IPS DF 4.7 (cell line): ENCODE measurements around the gene ELF2.
"Not testable (repeated sequence)": the region's sequence is repeated elsewhere in the genome, so short reads cannot be mapped to it uniquely, and the experiment has no call there.

Source experiments
- DNase-seq: peaks from one replicate; pipeline ENCODE4 v3.0.0-alpha.2; 2013; ENCODE audit warnings: low spot score; ENCODE audit errors: extremely low read depth

The ELF2 gene

DNA sequence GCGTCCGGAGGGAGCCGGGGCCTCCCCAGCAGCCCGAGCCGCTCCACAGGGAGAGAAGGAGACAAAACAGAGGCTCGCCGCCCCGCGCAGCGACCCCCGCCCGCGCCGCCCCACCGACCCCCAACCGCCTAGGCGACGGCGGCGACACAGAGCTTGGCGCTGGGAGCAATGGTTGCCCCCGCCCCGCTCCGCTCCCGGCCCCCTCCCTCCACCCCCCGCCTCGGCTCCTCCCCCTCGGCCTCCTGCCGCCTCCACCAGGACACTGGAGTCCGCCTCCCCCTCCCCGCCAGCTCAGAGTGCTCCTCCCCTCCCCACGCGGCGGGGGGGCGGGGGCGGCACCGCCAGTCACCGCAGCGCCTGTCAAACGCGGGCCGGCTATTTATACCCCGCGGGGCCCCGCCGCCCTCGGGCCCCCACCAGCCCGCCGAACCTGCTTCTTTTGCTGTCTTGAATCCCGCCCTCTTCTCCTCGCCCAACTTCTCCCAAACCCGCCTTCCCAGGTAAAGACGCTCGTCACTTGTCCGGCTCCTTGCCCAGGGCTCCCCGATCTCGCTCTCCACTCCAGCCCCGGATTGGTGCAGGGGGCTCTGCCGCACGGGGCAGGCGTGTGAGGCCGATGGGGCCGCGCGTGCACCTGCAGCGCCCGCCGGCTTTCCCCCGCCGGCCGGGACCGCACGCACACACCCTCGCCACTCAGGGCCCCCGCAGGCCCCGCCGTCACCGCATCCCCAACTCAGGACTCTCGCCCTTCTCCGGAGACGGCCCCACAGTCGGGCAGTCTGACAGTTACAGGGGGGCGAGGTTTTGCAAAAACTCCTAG, at the start of gene ELF2:
TSS of gene ELF2 (minus strand) at position 170 of the 820 bp plus-strand sequence. CDS start 39,517 bp downstream, outside the sequence.
- no peak for DNase-seq

DNA sequence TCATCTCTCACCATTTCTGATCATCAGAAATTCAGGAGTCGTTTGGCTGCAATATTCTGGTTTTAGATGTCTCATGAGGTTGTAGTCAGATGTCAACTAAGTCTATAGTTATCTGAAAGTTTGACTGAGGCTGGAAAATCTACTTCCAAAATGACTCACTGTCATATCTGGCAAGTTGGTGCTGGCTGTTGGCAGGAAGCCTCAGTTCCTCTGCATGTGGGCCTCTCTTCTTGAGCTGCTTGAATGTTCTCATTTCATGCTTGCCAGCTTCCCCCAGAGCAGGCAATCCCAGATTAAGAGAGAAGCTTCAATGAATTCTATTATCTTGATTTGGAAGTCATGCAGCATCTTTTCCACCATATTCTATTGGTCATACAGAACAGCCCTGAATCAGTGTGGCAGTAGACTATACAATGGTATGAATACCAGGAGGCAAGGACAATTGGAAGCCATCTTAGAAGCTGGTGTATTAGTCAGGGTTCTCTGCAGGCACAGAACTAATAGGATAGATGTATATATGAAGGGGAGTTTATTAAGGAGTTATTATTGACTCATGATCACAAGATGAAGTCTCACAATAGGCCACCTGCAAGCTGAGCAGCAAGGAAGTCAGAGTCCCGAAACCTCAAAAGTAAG, 46.8 kb upstream of the ELF2 start:
- no peak for DNase-seq

DNA sequence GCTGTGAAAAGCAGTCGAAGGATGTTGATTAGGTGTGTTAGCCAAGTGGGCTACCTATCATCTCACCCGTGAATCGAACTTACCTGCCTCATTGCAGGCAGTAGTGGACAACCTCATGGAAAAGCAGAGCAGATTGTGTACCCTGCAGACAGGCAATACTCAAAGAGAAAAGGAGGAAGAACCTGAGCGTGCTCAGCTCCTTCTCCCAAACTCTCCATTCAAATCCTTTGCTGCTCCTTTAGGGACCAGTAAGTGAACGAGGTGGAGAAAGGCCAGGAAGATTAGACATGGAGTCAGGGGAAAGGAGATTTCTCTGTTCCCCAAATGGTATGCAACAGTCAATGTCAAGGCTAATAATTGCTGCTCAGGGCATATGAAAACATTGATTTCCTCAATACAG, 45.2 kb upstream of the ELF2 start:
- no peak for DNase-seq

DNA sequence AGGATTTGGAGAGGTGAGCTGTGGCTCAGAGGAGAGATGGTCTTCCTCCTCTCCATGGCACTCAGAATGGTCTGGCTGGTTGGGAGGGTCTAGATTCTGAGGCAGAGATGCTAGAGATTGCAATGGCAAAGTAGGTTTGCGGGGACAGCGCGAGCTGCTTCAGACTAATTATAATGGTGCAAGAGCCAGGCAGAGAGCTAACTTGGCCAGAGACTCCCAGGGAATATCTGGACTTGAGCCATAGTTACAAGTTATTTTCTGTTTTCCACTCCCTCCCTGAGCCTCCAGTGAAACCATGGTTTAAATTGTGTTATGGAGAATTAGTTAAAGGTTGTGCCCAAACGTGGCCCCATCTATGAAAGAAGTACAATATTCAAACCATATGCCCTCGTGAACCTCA, 44.7 kb upstream of the ELF2 start:
- no peak for DNase-seq

DNA sequence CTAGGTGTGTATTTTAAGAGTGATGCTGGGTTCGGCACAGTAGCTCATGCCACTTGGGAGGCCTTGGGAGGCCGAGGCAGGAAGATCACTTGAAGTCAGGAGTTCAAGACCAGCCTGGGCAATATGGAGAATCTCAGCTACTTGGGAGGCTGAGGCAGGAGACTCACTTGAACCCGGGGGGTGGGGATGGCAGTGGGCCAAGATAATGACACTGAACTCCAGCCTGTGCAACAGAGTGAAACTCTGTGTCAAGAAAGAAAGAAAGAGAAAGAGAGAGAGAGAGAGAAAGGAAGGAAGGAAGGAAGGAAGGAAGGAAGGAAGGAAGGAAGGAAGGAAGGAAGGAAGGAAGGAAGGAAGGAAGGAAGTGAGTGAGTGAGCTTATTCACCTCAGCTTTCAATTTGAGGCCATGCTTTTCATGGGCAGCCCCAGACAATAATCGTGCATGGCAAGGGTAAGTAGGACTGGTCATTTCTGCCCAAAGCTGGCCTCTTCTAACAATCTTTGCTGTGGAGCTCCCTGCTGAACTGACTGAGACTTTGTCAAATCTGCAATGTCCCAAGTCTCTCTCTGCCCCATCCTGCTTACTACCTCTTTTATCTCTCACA, 42.5 kb upstream of the ELF2 start:
- DNase-seq, result no peak

DNA sequence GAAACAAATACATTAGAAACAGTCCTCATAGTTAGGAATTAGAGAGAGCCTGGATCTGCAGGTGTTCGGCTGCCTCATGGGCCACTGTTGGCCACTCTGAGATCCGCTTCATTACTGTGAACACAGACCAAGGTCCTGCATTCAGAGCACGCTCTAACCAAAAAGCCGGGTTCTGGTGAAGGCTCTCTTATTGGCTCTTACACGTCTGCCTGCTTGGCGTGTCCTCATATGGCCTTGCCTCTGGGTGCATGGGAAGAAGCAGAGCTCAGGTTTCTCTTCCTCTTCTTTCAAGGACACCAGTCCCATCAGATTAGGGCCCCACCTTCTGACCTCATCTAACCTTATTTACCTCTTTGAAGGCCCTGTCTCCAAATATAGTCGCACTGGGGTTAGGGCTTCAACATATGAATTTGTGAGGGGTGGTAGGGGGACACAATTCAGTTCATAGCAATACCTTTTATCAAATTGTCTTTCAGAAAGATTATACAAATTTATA, 37.1 kb upstream of the ELF2 start:
- DNase-seq, result no peak

DNA sequence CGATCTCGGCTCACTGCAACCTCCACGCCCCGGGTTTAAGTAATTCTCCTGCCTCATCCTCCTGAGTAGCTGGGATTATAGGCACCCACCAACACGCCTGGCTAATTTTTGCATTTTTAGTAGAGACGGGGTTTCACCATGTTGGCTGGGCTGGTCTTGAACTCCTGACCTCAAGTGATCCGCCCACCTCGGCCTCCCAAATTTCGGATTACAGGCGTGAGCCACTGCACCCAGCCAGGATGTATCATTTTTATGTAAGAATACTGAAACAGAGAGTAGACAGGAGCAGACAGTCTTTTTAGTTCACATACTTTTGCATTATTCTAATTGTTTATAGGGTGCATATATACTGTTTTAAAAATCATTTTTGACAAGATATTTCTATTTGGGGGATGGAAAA, 36.6 kb upstream of the ELF2 start:
- not testable (repeated sequence) for DNase-seq

DNA sequence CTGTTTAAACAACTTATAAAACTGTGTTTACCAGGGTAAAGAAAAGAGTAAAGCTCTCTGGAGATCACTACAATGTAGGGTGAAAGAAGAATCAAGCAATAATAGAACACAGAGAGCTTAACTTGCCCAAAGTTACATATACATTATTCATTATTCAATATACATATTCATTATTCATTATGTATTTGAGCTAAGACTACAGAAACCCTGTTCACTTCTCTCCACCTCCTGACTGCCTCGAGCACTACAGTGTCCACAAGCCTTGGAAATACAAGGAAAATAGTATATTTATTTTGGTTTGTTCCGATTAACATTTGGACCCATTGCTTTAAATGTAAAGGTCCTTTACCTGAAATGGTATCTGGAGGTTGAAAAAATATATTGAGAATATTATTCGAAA, 35.9 kb upstream of the ELF2 start:
- no peak for DNase-seq

DNA sequence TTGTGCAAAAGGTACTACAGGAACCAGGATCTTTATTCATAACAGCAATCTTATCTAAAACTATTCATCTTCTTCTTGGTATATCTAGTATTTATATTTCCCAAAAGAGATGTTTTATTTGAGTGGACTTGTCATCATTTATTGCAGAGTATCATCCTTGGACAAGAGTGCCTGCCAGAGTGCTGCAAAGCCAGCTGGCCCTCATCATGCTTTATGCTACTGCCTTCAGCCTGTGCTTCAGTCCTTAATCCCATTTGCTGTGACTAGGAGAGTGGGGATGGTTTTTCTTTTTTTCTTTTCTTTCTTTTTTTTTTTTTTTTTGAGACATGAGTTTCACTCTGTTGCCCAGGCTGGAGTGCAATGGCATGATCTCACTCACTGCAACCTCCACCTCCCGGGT, 33.5 kb upstream of the ELF2 start:
- no peak for DNase-seq

DNA sequence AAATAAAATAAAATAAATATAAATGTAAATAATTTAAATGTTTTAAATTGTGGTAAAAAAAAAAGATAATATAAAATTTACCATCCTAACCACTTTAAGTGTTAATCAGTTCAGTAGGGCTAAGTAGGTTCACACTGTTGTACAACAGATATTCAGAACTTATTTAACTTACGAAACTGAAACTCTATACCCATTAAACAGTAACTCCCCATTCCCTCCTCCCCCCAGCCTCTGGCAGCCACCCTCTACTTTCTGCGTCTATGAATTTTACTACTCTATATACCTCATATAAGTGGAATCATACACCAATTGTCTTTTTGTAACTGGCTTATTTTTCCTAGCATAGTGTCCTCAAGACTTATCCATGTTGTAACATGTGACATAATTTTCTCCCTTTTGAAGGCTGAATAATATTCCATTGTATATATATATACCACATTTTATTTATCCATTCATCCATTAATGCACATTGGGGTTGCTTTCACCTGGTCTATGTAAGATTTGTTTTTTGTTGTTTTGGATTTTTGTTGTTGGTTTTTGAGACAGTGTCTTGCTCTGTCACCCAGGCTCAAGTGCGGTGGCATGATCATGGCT, 32.5 kb upstream of the ELF2 start:
- DNase-seq, result no peak

DNA sequence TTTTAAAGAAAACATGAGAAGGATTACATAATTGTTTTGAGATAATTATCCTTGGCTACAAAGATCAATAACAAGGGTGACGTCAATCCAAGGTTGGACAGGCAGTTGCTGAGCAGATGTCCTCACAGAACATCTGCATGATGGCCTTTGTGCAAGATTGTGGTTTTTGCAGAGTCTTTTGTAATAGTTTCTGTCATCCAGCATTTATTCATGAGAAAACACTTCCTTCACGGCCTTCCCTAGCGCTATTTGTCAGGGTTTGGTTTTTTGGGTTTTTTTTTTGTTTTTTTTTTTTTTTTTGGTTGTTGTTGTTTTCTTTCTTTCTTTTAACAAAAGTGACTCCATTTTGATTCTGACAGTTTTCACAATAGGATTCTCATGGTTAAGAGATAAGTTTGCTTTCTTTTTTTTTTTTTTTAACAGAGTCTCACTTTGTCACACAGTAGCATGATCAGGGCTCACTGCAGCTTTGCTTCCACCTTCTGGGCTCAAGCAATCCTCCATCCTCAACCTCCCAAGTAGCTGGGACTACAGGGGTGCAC, 31.5 kb upstream of the ELF2 start:
- DNase-seq, result no peak

DNA sequence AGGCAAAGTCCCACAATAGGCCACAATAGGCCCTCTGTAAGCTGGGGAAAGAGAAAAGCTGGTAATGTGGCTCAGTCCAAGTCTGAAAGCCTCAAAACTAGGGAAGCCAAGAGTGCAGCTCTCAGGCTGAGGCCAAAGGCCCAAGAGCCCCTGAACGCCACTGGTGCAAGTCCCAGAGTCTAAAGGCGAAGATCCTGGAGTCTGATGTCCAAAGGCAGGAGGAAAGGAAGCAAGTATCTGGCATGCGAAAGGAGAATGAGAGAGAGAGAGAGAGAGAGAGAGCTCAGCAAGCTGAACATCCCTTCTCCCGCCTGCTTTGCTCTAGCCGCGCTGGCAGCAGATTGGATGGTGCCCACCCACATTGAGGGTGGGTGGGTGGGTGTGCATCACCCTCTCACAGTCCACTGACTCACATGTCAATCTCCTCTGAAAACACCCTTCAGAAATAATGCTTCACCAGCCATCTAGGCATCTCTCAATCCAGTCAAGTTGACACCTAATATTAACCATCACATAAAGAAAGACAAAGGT, 30.9 kb upstream of the ELF2 start:
- no peak for DNase-seq

DNA sequence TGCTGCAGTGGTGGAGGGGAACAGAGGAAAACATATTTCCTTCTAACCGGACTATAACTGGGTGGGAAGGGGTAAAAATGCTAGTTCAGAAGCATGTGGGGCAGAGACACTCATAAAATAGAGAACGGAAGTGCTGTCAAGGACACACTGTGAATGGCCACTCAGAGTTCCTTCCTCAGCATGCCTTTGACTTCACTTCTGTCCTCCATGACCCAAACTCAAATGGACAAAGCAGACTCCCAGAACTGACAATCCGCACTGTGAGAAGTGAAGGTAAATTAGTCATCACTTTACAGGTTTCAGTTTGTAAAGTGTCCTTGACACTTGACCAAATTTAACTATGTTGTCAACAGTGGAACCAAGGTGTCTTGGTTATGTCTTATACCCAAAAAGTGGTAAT, 30.2 kb upstream of the ELF2 start:
- no peak for DNase-seq

DNA sequence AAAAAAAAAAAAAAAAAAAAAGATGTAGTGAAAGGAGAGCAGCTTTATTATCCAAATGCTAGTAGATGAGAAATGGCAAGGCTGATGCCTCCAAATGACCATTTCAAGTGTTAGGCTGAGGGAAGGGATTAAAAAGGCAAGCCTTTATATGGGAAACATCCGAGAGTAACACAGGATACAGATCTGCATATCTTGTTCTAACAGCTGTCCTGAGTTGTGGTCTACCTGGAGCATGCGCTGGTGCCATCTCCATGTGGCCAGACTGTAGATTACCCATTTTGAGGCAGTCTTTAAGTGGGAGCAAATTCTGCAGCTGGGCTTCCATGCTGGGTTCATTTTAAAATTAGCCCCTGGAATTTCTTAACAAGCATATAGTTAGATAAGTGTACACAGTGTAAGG, 26.0 kb upstream of the ELF2 start:
- DNase-seq, result no peak

DNA sequence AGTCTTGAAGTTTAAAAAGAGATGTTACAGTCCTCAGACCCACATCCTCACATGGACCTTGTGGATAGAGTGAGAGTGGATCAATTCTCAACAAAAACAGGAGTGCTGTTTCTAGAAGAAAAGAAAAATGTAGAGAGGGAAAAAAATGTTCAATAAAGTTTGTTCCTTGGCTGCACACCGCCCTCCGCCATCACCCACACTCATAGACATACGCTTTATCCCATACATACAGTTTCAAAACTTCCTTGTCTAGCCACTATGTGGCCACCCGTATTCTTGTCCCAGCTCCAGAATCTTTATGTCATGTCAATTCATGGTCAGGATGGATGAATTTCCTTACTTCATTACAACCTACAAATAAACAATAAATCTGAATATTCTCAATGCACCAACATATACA, 23.5 kb upstream of the ELF2 start:
- DNase-seq, result no peak

DNA sequence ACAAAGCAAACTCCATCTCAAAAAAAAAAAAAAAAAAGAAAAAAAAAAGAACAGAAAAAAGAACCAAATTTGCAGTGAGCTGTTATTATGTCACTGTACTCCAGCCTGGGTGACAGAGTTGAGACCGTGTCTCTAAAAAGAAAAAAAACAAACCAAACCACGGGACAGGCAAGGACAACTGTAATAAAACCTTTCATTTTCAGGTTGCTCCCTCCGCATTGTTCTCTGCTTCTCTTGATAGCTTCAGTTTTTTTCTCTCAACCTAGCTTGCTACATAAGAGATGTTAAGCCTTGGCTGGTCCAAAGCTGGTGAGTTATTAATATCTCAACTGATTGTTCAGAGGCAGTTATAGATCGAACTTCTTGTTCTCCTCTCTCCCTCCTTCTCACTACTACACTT, 23.1 kb upstream of the ELF2 start:
- no peak for DNase-seq

DNA sequence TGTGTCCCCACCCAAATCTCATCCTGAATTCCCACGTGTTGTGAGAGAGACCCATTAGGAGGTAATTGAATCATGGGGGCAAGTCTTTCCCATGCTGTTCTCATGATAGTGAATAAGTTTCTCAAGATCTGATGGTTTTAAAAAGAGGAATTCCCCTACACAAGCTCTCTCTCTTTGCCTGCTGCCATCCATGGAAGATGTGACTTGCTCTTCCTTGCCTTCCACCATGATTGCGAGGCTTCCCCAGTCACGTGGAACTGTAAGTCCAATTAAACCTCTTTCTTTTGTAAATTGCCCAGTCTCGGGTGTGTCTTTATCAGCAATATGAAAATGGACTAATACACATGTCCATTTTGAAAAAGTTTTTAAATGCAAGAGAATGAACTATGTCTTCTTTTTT, 20.2 kb upstream of the ELF2 start:
- DNase-seq, result not testable (repeated sequence)

DNA sequence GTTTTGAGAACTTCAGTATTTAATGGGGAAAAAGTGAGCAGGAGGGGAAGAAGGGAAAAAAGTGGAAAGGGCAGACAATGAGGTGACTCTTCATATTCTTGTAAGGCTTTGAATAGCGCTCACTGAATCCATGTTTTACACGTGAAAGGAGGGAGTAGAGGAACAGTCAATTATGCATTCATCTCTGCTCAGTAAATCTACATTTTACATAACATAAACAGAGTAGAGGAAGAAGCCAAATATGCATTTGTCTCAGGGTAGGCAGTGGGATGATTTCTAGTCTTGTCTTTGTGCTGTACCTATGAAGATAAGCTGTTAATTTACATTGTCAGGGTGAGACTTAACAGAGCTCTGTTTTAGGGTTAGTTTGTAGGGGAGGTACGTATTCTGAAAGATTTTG, 19.4 kb upstream of the ELF2 start:
- DNase-seq, result no peak

DNA sequence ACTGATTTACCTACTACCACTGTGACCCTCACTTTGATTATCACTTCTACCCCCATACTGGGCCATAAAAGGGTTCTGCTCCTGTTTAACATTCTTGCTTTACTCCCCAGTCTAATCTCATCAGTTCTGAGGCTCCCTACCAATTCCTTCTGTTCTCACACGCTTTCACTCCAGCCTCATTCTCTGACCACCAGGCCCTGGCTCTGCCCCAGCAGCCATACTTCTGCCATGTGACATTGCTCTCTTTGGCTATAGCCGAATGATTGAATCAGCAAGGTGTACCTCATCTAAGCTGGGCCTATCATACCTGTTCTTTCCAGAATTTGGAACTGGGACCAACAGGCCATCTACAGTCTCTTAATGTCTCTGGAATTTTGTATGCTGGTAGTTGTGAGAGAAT, 14.4 kb upstream of the ELF2 start:
- no peak for DNase-seq

DNA sequence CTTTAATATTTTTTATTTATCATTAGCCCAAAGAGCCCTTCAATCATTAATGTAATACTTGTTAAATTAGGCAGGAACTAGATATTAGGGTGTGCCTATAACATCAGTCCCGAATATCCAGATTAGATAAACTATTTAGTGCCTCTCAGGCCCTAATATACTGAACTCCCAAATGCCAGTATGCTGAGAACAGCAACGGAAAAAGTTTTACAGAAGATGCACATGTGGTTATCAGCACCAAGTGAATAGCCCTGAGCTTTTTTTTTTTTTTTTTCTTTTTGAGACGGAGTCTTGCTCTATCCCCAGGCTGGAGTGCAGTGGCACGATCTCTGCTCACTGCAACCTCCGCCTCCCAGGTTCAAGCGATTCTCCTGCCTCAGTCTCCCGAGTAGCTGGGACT, 13.0 kb upstream of the ELF2 start:
- no peak for DNase-seq

DNA sequence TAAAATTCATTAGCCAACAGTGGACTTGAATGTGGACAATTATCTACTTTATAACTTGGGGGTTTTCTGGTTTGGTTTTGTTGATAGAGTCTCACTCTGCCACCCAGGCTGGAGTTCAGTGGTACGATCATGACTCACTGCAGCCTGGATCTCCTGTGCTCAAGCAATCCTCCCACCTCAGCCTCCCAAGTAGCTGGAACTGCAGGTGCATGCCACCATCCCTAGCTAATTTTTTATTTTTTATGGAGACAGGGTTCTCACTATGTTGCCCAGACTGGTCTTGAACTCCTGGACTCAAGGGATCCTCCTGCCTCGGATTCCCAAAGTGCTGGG, 12.4 kb upstream of the ELF2 start:
- DNase-seq, result no peak
